HG03442 (cell line): ENCODE data around the gene SSUH2.
"Not testable (repeated sequence)": the region's sequence is repeated elsewhere in the genome, so short reads cannot be mapped to it uniquely, and the experiment has no call there.

ENCODE experiments used
- ATAC-seq: cut with Tn5 transposase; IDR thresholded peaks from one replicate; pipeline ENCODE4 v1.9.1; 2021; ENCODE audit warnings: mild to moderate bottlenecking, moderate library complexity; ENCODE audit not compliant: unreplicated experiment

SSUH2 gene

DNA sequence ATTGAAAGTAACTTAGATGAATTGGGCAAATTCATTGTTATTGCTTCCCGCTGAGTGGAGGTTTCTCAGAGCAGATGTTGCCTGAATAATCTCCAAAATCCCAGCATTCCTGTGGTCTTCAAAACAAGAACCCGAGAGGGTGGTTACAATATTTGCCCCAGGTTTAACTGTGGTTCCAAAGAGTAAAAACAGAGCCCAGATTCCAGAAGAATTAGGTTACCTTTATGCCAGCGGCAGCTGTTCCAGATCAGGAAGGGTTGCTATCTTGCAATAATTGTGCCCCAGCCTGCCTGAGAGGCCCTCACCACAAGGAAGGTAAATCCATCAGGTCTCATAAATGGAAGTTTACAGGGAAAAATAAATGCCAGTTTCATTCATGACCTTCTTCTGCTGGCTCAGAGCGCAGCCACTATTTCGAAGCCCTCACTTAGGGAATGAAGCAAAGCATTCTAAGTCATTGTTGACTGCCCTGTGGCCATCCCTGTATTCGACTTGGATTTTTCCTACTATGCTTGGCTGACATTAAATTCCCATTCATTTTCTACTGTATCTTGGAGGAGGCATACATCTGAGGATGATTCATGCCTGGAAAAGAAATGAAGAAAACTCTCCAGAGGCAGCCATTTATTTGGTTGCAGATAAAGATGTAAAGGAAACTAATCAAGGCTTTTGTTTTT is 54.6 kb downstream of the SSUH2 start:
- ATAC-seq, result no peak

DNA sequence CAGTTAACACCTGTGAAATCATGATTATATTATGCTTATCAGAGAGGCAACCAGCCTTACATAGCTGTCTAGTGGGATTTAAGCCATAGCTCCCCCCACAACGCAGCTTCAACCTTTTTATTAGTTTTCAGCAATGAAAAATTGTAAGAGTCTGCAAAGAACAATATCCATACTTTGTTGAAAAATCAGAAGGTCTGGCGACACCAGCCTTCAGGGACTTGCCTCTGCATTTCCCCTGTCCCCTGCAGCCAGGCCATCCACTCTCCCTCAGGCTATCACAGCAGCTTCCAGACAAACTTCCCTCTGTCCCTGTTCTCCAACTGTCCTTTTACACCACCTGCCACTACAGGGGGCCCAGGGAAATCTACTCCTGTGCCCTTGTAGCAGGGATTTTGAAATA is 59.9 kb downstream of the SSUH2 start:
- ATAC-seq, result no peak

DNA sequence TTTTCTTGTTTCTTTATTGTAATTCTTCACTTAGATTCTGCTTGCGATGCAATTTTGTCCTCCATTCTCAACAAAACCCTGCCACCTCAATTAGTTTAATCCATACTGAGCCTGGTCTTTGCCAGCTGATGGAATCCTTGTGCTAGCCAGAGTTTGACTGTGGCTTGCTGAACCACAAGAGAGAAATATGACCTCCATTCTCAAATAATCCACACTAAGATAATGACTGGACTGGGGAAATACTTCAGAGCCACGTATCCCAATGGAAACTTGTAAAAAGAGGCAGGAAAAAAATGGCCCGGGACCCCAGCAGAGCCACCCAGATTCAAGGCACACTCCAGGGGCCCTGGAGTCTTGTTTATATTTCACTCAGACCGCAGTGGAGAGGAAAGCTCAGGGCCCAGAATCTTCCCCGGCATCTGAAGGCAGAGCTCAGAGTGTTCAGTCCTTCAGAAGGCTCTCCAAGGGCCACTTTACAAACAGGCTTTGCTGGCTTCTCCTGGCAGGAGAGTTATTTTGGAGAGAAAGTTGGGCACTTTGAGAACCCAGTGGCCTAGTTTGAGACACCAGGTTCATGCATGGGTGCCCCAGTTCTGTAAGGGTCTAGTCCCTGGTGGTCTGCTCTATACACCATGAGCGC is 62.7 kb downstream of the SSUH2 start:
- ATAC-seq, result no peak

DNA sequence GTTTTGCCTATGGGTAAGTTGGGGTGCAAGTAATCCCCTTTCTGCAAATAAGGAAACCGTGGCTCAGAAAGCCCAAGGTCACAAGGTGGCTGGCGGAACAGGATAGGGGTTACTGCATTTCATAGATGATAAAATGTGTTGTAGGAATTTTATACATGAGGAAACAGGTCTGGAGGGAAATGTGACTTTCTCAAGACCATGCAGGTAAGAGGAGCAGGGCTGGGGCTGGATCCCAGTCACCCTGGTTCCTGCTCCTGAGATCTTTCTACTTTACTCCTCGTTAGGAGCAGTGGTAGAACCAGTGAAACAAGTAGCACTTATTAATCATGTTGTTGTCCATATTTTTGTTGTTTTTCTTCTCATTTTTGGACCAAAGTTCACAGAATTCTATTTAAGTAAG is 63.2 kb downstream of the SSUH2 start:
- no peak for ATAC-seq

DNA sequence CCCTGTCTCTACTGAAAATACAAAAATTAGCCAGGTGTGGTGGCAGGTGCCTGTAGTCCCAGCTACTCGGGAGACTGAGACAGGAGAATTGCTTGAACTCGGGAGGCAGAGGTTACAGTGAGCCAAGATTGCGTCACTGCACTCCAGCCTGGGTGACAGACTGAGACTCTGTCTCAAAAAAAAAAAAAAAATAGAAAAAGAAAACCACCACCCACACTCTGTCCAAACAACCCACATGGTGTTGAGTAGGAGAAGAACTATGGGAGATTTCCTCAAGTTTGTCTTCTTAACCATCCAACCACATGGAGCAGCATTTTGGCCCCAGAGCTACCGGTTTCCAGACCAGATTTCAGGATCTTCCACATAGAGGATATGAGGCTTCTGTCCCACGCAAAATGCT is 64.2 kb downstream of the SSUH2 start:
- ATAC-seq, result not testable (repeated sequence)

DNA sequence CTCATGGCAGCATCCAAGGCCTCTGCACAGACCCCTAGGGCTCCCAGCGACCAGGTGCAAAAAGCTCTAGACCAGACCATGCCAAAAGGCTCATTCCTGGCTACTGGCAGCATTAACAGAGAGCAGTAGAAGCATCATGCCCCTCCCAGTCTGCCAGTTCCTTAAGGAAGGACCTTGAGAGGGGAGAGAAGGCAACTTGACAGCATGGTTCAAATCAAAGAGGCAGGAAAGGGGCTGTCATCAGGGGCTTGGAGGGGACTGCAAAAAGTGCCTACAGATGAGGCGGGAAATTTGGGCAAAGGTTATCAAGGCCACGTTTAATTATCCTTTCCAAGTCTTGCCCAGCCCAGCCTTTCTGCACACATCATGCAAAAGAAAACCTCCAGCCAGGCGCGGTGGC is 64.7 kb downstream of the SSUH2 start:
- no peak for ATAC-seq

DNA sequence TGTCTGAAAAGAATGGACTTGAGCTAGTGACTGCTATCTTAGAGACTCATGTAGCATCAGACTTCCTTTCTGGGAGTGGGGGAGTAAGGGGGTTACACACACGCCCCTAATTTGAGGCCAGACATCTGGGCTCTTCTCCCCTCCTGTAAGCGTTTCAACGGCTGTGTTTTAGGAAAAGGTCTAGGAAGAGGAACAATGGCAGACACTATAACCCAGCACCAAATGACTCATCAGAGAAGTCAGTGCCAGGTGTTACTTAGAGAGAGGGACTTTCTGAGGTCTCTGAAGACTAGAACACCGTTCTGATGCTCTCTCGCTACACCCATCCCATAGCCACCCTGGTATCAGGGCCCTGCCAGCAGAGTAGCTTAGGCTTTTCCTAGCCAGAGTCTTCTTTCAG is 65.5 kb downstream of the SSUH2 start:
- ATAC-seq, result peak; percentile 99

DNA sequence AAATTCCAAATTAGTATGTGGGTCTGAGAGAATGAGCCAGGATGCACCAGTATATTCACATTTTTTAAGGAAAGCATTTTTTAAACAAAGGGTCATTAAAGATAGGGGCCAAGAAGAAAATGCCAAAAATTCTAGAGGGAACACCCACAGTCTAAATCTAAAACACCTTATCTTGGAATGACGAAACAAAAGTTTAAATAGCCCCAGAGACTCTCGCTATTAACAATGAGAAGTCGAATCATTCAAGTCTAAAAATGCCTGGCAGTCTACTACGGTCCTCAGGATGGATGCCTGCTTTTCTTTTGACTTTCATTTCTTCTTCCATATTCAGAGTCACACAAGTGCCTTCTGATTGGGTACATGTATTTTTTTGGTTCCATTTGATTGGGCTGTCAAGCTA is 66.3 kb downstream of the SSUH2 start:
- no peak for ATAC-seq

DNA sequence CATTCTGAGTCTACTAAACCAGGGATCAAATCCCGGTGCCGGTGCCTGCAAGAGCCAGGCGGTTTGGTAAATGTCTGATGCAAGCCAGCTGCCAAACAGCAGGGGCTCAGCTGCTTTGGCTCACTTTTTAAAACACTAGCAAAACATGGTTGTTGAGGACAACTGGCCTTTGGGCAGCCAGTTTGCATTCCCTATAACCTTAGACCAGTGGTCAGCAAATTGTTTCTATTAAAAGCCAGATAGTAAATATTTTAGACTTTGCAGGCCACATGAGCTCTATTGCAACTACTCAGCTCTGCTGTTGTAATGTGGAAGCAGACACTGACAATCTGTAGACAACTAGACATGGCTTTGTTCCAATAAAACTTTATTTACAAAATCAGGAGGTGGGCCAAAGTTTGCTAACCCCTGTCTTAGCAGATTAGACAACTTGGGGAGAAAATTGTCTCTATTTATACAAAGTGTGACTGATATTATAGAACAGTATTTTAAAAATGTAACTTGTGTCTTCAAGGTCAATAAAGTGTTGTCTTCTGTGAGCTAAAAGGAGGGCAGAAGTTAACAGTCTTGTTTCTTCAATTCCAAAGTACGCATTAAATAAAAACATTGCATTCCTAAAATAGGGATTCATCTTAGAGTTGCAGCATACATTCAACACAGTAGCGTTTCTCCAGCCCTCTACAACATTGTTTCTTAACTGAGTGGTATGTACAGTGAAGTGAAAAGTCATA is 67.6 kb downstream of the SSUH2 start:
- ATAC-seq, result no peak

DNA sequence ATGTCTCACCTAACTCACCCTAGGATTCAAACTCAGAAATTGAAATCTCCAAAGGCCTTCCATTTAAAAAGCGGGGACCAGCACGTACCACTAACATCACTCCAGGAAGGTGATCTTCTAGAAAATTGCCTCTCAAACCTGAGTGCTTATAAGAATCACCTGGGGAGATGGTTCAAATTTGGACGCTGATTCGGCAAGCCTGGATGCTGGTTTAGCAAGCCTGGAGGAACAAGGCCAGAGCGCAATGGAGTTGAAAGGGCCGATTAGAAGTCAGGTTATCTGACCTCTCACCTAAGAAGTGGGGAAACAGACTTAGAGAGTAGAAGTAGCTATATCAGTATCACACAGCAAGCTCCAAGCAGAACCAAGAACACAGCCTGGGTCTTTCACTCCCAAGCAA is 68.2 kb downstream of the SSUH2 start:
- ATAC-seq, result no peak

DNA sequence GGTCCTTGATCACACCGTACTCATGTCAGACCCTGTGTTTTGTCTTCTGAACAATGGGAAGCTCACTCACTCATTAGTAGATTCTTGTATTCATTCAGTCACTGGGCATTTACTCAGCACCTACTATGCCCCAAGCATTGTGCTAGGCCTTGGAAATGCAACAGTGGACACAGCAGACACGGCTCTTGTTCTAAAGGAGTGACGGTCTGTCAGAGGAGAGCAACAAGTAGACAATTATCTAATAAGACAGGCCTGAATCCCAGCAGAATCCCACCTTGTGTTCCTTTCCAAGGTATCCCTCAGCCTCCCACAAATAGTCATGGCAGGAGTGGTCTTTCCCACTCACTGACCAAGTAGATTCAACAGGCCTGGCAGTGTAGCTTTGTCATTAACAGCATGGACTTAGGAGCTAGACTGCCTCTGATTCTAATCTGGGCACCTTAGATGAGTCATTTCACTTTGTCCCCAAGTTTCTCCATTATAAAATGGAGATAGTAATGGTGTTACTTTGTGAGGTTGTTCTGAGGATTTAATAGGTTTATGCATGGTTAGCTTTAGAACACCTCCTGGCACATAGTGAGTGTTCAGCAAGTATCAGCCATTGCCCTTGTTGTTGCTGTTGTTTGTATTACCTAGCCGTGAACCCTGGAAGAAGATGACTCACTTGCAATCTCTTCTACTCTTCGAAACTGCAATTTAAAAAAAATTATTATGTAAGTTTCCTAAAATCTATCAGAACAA is 69.1 kb downstream of the SSUH2 start:
- ATAC-seq, result no peak

DNA sequence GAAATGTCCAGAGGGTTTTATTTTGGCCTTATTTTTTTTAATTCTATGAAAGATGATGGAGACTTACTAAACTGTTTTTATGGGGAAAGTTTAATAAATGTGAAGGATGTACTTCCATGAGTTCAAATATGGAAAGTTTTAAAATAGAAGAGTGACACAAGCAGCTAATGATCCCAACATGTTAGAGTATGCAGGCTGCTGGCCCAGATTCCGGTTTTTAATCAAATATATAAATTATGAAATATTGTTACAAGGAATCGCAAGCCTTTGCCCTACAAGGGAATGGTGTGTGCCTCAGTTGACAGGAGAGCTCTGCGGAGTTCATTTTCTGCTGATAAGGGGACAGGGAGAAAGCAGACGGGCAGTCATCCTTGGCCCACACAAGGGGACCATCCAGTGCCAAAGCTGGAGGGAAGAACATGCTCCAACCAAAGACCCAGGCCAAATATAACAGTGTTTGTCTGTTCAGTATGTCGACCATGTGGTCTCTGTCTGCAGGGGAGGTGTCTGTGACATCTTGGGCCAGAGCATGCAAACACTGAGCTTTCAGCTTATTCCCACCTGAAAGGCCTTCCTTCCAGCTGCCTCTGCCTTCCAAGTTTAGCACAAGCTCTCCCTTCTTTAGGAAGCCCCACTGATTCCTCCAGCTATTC is 69.8 kb downstream of the SSUH2 start:
- ATAC-seq, result no peak

DNA sequence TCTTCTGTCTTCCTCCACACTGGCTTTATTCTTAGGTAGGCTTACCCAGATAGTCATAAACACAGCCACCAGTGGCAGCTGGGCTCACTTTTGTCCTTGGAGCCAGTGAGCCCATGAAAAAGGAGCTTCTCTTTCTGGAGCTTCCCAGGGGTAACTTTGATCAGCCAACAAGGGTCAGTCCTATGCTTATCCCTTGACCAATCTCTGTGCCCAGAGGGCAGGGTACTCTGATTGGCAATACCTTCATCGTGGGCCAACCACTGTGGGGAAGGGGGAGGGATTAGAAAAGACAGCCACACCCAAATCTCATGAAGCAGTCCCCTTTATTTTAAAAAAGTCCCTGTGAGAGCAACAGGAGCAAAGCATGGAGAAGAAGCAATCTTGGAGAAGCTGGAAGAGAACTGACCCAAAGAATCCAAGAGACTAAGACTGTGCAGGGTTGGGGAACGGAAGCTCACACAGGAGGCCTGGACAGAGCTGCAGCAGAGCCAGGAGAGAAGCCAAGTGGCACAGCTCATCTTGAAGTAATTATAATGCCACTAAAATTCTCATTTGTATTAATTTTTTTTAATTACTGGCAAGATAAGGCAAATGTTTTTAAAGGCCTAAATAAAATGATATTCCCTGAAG is 70.4 kb downstream of the SSUH2 start:
- no peak for ATAC-seq

DNA sequence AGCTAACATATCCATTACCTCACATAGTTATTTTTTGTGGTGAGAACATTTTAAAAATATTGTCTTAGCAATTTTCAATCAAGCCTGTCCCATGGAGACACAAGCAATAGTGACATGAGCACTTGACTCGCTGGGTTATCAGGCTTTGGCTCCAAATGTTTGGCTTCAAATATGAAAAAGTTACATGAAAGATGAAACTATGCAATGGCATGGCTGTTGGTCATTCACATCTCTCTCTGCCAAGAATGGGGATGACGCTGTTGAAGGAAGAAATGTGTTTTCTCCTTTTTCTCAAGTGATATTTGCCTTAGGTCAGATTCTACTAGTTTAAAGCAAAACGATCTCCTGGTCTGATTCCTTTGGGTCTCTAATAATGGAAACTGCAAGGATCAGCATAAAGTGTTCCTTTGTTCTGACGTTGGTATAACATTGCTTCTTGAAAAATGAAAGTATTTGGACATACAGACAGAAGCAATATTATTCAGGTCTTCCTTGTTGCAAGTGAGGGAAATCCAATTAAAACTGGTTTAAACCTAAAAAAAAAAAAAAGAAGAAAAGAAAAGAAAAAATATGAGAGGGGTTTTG is 71.2 kb downstream of the SSUH2 start:
- no peak for ATAC-seq

DNA sequence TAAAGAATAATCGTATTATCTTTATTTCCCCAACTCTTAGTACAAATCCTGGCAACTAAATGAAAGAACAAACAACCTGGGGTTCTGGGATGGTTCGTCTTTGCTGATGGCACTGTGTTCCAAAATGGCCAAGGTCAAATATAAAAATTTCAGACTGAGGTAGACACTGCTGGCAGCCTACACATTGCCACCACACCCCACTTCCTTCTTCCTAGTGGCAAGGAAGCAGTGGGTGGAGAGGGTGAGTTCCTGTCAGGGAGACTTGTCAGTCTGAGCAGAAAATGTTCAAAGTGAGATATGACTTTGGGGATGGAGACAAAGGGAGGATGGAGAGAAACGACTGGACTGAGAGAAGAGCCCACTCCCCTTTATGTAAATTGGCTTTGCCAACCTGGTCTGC is 73.3 kb downstream of the SSUH2 start:
- no peak for ATAC-seq
